ENCODE data around the gene SLMAP.
"Not testable (repeated sequence)": the region's sequence is repeated elsewhere in the genome, so short reads cannot be mapped to it uniquely, and the experiment has no call there.

SLMAP gene

DNA sequence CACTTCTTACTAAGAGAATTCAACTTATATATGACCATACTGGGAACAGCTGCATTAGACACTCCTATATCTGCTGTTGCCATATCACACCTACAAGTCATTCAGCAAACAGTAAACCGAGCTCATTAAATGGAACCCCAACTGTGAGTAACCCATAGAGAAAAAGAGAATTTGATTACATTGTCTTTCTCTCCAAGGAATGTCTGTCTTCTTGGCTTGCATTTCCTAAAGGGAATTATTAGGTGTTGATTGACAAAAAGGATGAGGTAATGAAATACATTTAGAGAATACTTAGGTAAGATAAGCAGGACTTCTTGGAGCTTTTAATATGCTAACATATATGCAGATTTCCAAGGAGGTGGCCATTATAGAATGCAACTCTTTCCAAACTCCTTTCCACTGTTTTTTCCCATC lies 76.8 kb downstream of the SLMAP start:
- DNase-seq, result no peak

DNA sequence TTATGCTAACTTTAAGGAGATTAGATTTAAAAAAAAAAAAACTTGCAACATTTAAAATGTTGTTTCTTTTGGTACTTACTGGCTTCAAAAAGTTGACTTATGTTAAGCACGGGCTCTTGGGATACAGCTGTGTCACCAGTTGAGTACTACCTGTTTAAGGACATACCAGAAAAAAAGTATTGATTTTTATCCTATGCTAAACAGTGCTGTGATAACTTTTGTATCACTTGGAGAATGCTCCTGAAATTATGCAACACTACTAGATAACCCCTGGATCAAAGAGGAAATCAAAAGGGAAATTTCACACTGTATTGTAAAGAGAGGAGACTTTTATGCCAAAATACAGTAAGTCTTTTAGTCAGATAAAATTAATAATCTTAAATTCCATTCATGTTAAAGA lies 77.7 kb downstream of the SLMAP start:
- no peak for DNase-seq

DNA sequence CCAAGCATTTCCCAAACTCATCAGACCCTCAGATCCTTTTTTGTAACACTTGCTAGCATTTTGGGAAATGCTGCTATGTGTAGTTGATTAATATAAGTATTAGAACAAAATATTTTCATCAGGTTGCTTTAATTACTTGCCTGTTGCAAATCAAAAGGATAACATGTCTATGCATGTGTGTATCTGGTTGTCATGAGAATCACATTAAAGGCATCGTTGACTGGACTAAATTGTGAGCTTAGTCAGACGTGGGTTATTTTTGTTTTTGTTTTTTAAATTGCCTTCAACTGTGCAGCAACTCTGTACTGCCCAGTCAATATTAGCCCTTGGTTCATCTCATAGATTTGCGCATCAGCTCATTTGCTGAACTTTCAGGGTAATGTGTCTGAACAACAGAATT lies 81.6 kb downstream of the SLMAP start:
- no peak for DNase-seq

DNA sequence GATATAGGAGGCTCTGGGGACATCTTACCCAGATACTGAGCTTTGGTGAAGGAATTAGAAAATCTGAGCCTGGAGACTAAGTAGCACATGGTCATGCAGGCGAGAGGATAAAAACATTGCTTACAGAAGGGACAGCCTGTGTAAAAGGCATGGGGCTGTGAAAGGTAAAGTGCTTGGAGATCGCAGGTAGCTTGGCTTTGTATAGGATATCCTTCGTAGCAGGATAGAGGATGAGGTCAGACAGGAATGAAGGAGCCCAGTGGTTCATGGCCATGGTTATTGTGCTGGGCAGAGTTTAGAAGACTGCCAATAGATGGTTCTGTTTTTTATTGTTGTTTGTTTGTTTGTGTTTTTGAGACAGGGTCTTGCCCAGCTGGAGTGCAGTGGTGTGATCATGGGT lies 82.5 kb downstream of the SLMAP start:
- no peak for DNase-seq

DNA sequence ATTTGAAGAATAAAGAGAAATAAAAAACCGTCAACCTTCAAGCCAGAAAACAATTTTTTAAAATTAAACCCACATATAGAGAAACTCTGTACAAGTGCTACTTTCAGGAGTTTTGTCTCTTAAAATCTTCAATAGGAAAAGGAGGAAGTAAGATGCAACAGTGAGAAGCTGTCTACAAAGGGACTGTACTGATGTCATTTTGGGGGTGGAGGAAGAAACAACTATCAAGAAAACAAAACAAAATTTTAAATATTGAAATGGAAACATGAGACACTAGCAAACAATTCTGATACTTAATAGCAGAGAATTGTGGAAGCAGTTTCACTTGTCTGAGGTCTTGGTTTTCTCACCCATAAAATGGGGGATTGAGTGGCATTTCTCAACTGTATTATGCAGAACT lies 84.4 kb downstream of the SLMAP start:
- no peak for DNase-seq

DNA sequence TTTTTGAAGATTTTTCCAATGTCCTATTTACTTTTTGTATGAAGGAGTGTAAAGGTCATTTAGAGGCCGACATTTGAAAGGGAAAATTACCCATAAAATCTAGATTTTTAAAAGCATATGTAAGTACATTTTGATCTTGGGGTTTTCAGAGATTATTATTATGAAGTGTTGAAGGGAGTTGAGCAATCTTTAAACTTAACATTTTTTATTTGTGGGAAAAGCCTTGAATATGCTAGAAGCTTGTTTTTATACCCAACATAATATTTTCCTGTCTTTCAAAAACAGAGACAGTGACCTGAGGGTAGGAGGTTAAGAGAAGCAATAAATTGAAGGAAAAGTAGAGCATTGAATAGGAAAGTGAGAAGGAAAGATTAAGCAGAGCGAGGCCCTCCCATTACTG lies 85.7 kb downstream of the SLMAP start:
- DNase-seq, result no peak

DNA sequence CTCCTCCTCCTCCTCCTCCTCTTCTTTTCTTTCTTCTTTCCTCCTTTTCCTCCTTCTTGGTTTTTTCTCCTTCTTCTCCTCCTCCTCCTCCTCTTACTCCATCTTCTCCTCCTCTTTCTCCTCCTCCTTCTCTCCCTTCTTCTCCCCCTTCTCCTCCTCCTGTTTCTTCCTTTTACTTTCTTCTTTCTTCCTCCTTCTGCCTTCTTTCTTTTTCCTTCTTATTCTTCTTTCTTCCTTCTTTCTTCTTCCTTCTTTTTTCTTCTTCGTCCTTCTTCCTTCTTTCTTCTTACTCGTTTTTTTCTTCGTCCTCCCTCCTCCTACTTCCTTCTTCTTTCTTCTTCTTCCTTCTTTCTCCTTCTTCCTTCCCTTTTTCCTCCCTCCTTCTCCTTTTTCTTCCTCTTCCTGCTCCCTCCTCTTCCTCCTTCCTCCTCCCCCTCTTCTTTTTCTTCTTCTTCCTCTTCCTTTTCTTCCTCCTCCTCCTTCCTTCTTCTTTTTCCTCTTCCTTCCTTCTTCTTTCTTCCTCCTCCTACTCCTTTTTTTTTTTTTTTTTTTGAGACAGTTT lies 92.1 kb downstream of the SLMAP start:
- no peak for DNase-seq

DNA sequence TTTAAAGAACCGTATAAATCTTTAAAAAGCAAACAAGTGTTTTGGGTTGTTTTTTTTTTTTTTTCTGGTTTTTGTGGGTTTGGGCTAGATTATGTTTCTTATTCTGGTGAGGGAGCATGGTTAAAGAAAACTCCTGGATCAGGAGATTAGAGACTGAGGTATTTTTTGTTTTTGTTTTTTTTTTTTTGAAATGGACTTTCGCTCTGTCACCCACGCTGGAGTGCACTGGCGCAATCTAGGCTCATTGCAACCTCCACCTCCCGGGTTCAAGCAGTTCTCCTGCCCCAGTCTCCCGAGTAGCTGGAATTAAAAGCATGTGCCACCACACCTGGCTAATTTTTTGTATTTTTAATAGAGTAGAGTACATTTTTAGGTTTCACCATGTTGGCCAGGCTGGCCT lies 95.2 kb downstream of the SLMAP start:
- DNase-seq, result no peak

DNA sequence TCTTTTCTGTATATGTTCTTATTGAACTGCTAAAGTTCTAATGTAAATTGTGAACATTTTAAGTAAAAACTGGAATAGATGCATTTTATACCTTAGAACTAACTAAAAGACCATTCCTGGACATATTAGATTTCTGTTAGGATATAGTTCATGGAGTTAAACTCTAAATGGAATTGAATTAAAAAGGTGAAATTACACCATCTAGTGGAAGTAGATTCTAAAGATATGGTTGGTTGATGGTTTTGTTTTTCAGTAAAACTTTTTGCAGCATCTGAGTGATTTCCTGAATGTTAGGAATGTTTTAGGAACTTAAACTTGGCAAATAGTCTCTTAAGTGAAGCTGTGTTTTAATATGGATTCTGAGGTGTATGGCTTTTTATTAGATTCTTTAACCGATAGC lies 96.8 kb downstream of the SLMAP start:
- no peak for DNase-seq

DNA sequence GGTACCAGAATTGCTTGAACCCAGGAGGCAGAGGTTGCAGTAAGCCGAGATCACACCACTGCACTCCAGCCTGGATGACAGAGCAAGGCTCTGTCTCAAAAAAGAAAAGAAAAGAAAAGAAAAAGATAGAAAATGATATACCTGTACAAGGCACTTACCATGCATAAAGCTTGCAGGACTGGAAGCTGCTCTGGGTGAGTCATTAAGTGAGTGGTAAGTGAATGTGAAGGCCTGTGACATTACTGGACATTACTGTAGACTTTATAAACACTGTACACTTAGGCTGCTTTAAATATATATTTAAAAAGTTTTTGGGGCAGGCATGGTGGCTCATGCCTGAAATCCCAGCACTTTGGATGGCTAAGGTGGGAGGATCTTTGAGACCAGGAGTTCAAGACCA lies 99.2 kb downstream of the SLMAP start:
- no peak for DNase-seq

DNA sequence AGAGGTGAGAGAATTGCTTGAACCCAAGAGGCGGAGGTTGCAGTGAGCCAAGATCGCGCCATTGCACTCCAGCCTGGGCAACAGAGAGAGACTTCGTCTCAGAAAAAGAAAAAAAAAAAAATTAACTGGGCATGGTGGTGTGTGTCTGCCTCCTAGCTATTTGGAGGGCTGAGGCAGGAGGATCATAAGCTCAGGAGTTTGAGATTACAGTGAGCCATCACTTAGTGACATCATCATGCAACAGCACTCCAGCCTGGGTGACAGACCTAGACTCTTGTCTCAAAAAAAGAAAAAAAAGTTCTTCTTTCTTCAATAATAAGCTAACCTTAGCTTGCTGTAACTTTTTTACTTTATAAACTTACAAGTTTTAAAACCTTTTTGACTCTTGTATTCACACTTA lies 99.8 kb downstream of the SLMAP start:
- DNase-seq, result no peak

DNA sequence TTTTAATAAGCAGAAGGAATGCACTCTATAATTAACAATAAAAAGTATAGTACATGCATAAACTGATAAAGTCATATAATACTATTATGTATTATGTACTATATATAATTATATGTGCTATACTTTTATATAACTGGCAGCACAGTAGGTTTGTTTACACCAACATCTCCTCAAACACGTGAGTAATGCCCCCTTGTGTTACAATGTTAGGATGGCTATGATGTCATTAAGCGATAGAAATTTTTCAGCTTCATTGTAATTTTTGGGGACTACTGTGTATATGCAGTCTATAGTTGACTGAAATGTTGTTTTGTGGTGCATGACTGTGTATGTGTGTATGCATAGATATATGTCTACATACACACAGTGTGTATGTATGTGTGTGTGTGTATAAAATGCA lies 100.6 kb downstream of the SLMAP start:
- DNase-seq, result no peak

DNA sequence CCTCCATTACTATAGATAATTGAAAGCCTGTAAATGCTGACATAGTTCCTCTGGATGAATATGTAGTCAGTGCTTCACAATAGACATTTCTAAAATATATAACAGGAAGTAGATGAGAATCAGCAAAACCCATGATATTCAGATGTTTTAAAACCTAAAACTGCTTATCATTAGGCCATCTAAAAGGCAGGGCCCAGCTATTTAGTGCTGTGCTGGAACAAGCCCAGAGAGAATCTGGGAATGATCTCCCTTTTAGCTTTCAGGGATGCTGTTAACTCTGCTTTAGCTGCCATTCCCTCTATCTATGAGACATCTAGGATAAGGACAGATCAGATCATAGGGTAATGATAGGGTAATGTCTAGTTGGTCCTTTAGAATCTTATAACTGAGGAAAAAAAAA lies 106.8 kb downstream of the SLMAP start:
- no peak for DNase-seq

DNA sequence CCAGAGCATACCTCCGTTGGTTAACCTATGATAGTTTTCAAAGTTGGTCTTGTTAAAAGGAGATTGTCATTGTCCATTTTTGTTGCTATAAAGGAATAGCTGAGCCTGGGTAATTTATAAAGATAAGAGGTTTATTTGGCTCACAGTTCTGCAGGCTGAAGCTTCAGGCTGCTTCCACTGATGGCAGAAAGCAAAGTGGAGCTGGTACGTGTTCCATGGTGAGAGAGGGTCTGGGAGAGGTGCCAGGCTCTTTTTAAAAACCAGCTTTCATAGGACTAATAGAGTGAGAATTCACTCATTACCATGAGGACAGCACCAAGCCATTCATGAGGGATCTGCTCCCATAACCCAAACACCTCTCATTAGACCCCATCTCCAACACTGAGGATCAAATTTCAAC lies 107.3 kb downstream of the SLMAP start:
- no peak for DNase-seq

DNA sequence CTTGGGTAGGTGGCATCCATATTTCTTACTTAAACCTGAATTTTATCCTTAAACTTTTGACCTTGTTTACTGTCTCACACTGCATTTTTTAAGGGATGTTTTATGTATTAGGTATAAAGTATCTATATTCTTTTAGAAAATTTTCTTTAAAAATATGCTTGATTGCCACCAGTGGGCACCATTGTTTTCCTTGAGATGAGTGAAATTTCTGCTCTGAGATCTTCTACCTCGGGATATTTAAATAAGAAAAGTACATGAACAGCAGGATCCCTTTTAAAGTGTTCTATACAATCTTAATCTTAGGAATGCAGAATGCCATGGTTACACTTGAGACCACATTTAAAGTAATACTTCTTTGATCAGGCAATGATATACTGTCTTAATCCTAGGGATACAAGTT lies 108.7 kb downstream of the SLMAP start:
- no peak for DNase-seq

DNA sequence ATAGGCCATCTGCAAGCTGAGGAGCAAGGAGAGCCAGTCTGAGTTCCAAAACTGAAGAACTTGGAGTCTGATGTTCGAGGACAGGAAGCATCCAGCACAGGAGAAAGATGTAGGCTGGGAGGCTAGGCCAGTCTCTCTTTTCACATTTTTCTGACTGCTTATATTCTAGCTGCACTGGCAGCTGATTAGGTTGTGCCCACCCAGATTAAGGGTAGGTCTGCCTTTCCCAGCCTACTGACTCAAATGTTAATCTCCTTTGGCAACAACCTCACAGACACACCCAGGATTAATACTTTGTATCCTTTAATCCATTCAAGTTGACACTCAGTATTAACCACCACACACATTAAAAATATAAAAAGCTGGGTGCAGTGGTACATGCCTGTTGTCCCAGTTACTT lies 113.0 kb downstream of the SLMAP start:
- not testable (repeated sequence) for DNase-seq

DNA sequence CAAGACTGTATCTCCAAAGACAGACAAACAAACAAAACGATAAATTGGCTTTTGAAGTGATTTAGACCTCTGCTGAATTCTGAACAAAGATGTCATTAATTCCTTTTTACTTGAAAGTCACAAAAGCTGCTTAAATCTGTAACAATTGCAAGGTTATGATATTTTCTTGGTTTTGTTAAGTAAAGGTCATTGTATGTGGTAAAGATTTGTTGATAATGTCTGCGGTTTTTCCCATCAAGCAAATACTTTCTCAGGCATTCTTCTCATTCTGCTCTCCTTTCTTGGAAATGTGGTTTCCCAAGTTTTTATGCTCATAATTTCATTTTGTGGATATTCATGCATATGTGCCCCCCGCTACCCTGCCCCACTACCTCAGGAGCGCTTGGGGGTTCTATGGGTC lies 116.5 kb downstream of the SLMAP start:
- no peak for DNase-seq

DNA sequence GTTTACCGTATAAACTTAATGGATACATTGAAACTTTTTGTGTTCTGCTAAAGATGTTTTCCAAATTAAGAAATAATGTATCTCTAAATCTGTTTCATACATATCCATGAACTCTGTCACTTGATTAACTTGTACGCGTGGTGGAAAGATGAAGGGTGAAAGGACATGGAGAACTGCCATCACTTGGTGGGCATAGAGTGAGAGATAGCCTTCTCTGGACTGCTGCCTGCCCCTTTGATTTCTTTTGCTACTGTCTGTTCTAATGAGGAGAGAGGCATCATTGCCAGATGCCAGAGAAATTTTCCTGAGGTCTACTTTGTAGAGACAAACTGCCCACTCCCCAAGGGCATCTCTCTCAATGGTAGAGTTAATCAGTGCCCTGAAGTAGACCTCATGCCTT lies 120.5 kb downstream of the SLMAP start:
- DNase-seq, result no peak

DNA sequence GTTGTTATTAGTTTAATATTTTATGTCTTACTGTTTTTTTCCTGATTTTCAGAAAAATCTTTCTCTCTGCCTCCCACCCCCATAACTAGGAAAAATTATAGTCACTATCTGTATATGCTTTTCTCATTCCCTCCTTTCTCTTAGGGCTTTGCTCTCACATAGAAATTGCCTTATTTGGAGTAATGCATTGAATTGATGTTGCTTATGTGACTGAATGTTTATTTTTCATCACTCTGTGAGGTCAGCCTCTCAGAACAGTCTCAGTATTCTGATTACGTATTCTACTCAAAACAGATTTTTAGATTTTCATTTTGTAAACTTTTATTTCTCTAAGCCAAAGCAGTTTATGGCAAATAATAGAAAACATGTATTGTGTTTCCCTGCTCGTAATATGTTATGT lies 121.0 kb downstream of the SLMAP start:
- DNase-seq, result no peak

DNA sequence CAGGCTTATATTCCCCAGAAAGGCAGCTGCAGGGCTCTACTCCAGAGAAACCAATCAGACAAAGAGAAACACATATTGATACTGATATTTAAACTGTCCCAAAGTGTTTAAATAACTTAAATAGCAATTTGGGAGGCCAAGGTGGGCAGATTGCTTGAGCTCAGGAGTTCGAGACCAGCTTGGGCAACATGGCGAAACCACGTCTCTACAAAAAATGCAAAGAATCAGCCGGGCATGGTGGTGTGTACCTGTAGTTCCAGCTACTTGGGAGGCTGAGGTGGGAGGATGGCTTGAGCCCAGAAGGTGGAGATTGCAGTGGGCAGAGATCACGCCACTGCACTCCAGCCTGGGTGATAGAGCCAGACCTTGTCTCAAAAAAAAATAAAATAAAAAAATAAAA lies 128.3 kb downstream of the SLMAP start:
- DNase-seq, result not testable (repeated sequence)

DNA sequence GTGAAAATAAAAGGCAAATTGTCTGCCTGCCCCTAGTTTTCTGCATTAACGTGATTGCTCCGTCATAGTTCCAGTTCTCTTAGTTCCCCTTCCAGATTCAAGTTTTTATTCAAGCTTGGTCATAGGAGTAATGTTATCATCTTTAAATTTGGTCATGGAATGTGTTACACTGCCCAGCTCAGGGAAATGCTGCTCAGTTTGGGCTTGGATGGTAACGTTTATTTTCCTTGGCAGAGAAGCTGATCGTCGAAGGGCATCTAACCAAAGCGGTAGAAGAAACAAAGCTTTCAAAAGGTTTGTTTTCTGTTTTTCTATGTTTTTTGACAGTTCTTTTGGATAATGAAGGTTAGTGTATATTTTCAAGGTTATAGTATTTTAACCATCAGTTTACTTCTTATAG lies 133.7 kb downstream of the SLMAP start:
- no peak for DNase-seq

DNA sequence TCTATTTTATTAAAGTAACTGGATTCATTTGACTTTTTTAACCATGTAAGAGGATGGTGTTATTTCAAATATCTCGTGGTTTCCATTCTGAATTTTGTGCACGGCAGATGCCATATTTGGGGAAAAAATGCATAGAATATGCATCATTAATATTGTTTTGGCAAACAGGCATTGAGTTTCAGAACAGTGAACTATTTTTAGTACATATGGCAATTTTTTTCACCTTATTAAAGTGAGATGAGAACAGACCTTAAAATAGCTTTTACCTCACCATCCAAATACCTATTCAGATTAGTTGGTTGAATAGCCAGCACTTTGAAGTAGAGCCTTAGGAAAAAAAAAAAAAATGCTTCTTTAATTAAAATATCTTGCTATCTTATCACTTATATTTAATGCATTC lies 134.8 kb downstream of the SLMAP start:
- DNase-seq, result no peak

DNA sequence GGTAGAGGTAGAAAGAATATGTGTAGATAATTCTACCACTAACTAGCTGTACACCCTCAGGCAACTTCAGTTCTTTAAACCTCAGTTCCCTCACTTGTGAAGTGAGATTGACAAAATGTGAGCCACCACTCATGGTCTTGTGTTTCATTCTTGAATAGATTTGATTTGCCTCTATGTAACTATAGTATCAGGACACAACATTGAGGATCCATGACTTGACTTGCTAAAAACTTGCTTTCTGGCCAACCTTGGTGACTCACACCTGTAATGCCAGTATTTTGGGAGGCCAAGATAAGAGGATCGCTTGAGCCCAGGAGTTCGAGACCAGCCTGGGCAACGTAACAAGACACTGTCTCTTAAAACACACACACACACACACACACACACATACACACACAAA lies 136.3 kb downstream of the SLMAP start:
- no peak for DNase-seq

DNA sequence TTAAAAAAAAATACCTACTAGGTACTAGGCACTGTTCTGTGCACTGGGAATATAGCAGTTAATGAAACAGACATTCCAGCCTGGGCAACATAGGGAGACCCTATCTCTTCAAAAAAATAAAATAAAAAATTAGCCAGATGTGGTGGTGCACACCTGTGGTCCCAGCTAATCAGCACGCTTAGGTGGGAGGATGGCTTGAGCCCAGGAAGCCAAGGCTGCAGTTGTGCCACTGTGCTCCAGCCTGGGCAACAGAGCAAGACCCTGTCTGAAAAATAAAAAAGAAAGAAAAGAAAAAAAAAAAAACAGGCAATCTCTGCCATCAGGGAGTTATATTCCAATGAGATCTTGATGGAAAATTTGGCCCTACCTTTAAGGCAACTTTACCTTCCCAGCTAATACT lies 137.0 kb downstream of the SLMAP start:
- no peak for DNase-seq

DNA sequence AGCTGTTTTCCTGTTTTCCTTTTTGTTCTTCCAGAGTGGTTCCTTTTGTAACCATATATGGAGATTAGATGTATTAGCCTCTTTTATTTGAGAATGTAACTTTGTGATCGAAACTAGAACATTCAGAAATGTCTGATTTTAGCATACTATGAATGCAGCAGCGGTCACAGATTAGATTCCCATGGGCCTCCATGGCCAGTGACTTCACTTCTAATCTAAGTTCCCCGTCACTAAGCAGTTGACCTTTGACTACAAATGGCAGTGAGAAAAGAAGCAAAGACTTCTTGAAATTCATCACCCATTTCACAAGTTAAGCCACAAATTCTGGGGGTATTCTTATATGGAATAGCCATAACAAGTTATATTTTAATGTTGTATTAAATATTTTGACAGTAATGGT lies 137.6 kb downstream of the SLMAP start:
- no peak for DNase-seq

DNA sequence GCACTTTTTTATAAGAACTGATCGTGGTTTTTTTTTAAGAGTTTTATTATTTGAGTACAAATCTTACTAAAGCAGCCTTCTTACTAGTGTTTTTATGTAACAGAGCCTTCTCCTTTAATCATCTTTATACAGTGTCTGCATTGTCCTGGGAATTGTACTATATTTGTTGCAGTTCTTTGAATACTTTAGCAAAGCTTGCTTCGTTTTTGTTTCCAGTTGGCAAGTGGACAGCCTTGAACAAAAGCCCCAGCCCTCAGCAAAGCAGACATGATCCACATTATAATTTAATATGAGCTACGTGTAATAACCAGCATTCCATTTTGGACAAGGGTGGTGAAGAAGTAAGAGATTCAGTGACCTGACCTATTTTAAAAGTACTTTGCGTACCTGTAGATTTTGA lies 139.9 kb downstream of the SLMAP start:
- DNase-seq, result no peak

All from GOT3 (cell line).